ENCODE results near the gene ALPK3.
"Not testable (repeated sequence)": the region's sequence is repeated elsewhere in the genome, so short reads cannot be mapped to it uniquely, and the experiment has no call there.

ALPK3 gene

DNA sequence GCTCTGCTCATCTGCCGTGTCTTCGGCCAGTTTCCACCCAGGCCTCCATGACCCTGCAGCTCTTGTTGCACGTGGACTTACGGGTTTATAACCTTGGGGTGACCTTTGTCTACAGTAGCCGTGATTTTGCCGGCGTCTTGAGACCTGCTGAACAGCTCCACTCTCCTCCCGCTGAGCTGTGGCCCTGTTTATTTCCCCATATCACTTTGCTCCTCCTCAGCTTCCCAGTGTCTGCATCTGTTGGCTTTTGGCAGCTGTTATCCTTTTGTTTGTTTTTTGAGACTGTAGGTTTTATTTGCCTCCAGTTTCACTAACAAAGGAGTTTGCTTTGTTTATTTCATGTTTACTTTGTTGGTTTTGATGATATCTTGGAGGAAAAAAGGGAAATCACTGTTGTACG, 38.0 kb downstream of the ALPK3 start:
- DNase-seq = no peak

DNA sequence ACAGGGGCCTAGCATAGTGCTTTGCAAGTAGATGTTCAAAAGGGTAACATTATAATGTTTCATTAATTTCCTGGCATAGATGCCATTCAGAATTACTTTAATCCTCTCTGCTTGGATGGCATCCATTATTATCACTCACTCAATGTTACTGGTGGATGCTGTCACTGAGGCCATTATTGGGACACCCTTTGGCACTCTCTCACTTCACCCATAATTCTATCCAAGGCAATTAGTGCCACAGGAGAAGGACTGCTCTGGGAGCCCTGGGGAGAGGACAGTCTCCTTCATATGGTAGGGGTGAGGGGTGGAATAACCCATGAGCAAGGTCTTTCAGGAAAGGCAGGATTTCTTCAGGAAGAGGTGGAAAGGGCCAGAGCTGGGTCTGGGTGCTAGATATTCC, 38.6 kb downstream of the ALPK3 start:
- no peak for DNase-seq

DNA sequence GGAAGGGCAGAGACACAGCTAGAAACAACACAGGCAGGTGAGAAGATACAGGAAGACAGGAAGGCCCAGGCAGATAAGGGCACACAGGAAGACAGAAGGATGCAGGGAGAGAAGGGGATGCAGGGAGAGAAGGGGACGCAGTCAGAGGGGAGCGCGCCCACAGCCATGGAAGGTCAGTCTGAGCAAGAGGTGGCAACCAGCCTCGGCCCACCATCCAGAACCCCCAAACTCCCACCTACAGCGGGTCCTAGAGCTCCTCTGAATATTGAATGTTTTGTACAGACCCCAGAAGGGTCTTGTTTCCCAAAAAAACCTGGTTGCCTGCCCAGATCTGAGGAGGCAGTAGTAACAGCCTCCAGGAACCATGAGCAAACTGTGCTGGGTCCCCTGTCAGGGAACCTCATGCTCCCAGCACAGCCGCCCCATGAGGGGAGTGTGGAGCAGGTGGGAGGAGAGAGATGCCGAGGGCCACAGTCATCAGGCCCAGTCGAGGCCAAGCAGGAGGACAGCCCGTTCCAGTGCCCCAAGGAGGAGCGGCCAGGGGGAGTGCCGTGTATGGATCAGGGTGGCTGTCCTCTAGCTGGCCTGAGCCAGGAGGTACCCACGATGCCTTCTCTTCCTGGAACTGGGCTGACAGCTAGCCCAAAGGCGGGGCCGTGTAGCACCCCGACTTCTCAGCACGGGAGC, 39.7 kb downstream of the ALPK3 start:
- no peak for DNase-seq

DNA sequence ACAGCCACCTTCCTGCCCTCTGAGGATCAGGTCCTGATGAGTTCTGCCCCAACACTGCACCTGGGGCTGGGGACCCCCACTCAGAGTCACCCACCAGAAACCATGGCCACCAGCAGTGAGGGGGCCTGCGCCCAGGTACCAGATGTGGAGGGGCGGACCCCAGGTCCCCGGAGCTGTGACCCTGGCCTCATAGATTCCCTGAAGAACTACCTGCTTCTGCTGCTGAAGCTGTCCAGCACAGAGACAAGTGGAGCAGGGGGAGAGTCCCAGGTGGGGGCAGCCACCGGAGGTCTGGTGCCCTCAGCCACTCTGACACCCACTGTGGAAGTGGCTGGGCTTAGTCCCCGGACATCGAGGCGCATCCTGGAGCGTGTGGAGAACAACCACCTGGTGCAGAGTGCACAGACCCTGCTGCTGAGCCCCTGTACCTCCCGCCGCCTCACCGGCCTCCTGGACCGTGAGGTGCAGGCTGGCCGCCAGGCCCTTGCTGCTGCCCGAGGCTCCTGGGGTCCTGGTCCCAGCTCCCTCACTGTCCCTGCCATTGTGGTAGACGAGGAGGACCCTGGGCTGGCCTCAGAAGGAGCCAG, 40.4 kb downstream of the ALPK3 start:
- DNase-seq = no peak

DNA sequence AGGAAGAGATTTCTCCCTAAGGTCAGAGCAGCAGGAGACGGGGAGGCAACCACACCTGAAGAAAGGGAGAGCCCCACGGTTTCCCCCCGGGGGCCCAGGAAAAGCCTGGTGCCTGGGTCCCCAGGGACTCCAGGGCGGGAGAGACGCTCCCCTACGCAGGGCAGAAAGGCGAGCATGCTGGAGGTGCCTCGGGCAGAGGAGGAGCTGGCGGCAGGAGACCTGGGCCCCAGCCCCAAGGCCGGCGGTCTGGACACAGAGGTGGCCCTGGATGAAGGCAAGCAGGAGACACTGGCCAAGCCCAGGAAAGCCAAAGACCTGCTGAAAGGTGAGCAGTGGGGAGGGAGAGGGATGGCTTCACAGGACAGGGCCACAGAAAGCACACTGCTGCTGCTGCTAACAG, 41.1 kb downstream of the ALPK3 start:
- no peak for DNase-seq

DNA sequence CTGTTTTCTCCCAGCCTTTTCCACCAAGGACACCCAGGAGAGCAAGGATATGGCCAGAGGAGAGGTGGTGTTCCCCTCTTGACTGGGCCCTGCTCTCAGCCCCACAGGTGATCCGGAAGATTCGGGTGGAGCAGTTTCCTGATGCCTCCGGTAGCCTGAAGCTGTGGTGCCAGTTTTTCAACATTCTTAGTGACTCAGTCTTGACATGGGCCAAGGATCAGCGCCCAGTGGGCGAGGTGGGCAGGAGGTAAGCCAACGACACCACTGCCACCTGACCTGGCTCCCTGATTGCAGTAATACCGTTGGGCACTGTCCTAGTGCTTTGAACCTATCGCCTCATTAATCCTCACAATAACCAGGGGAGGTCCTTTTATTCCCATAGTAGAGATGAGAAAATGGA, 42.0 kb downstream of the ALPK3 start:
- no peak for DNase-seq

DNA sequence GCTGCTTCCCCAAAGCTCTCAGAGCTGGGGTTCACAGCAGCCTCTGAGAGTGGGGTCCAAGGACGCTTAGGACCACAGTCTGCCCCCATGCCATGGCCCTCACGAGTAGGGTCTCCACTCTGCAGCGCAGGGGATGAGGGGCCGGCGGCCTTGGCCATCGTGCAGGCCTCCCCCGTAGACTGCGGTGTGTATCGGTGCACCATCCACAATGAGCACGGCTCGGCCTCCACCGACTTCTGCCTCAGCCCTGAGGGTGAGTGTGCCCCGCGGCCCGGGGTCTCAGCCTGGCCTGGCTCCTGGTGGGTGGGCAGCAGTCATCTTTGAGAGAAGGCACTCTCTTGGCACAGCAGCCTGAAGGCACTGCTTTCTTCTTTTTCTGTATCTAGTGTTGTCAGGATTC, 42.5 kb downstream of the ALPK3 start:
- no peak for DNase-seq

DNA sequence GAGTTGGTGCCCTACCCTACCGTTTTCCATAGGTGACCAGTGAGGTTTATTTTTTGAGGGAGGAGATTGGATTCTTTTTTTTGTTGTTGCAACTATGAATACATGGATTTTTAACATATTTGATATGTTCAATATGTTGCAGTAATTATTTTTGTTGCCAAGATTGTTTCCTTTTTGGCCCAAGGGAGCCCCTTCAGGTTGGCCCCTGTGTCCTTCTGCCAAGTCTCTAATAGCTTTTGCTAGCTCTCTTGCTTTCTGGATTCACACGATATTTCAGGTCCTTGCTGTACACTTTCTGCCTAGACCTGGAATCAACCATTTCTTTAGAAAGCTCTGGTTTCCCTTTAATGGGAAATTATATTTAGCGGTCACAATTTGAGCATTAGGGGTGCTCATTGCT, 44.6 kb downstream of the ALPK3 start:
- DNase-seq = no peak

DNA sequence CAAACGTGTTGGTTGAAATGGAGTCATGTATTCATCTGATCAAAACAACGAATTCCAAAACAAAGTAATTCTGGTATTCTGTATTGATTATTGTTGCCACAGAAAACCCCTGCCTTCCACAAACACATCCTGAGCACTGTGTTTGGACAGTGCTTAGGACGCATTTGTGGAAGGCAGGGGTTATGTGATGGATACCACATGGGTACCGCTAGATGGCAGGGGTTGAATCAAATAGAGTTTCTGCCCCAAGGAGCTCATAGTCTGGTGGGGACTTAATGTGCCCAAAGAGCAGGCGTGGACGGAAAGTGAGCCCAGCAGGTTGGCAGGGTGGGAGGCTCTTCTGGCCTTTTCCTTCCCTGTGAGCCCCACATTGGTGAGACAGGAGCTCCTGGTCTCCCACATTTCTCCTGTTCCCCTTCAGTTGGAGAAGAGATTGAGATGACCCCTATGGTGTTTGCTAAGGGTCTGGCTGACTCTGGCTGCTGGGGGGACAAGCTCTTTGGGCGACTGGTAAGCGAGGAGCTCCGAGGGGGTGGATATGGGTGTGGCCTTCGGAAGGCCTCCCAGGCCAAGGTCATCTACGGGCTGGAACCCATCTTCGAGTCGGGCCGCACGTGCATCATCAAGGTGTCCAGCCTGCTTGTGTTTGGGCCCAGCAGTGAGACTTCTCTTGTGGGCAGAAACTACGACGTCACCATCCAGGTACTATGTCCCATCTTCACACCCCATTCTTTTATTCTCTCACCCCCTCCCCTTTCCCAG, 45.2 kb downstream of the ALPK3 start:
- DNase-seq = no peak

DNA sequence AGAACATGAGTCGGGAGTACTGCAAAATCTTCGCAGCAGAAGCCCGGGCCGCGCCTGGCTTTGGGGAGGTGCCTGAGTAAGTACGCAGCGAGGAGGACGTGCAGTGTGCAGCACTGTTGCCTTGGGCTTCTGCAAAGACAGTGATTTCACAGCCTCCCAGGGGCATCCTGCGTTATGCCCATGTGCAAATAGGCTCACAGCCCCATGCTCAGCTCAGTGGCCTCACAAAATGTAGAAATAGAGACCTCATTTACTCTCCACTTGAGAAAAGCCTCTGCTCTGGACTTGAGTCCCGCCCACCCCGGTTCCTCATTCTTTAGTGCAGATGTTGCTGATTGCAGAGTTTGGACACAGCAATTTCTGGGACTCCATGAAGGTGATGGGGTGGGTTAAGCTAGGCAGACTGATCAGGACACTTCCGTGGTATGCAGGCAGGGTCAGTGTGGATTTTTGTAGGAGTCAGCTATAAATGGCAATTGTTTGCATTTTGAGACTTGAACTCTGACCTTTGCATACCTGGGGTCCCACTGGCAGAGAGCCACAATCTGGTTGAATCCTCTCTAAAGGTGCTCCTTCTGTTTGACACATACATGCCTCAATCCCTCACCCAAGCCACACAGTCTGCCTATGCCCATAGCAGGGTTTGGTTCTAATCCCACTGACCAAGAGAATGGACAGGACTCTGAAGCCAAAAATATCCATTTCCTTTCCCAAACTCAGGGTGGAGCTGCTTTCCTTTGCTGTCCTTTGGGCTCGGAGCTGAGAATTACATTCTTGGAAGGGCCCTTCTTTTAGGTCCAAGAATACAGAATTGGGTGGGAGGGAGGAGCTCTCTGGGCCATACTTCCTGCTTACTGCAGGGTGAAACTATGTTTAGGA, 46.6 kb downstream of the ALPK3 start:
- no peak for DNase-seq

DNA sequence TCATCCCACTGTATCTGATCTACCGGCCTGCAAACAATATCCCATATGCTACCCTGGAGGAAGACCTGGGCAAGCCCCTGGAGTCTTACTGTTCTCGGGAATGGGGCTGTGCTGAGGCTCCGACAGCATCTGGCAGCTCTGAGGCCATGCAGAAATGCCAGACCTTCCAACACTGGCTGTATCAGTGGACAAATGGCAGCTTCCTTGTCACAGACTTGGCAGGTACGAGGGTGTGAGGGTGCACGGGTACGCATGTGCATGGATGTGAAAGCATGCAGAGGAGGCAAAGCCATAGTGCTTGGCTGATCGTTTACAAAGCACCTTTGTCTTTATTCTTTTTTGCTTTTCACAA, 47.3 kb downstream of the ALPK3 start:
- no peak for DNase-seq

DNA sequence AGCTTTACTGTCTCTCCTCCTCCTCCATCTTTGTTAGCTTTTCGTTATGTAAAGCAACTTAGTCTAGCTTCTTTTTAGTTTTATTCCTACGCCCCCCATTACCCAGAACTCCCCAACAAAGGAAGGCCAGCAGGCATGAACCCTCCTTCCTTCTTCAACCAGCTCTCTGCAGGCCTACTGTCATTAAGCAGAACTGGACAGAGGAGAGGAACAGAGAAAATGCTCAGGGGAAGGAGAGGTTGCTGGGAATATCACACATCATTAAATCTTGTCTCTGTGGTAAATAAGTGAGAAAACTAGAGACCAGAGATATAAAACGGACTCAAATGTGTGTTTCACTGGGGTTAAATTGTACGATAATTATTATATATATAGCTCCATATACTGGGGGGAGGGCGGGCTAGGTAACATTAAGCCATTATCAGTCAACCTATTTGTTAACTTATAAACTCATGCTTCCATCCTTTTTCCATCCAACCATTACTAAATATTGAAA, 48.0 kb downstream of the ALPK3 start:
- no peak for DNase-seq

DNA sequence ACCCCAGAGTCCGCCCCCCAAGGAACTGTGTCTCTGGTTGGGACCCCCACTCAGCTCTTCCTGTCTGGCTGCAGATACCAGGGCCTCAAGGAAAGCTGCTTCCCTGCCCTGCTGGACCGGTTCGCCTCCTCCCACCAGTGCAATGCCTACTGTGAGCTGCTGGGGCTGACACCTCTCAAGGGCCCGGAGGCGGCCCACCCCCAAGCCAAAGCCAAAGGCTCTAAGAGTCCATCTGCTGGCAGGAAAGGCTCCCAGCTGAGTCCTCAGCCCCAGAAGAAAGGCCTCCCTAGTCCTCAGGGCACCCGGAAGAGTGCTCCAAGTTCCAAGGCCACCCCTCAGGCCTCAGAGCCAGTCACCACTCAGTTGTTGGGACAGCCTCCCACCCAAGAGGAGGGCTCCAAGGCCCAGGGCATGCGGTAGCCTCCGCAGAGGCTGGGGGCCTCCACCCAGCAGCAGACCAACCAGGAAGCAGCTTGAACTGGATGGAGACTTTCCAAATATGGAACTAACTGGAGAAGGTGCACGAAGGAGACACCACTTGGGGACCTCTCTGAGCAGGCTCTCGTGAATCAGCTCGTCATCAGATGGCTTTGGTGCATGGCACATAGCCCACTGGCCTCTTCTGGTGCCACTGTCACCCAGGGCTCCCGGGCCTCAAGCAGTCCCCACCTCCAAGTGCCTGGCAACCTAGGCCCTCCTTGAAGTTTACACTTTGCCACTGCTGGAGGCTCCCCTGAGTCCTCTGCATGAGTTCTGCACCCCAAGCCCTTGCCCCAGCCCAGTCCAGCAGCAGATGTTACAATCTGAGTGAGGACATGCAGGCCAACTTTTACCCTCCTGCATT, 51.1 kb downstream of the ALPK3 start:
- no peak for DNase-seq

DNA sequence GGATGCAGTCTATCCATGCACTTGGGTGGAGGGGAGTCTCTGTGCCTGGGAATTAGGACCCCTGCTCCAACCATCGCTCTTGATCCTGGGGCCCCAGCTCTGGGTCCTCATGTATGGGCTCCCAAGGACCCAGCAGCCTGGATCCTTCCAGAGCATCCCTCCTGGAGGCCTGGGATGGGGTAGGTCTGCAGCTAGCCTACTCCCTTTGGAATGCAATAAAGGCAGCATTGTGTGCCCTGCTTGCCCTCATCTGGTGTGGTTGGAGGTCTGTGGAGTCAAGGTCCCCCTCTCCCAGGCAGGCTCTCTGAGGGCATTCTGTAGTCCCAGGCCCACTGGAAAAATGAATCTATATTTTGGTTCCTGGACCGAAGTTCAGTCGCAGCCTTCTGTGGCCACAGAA, 52.4 kb downstream of the ALPK3 start:
- DNase-seq = no peak

DNA sequence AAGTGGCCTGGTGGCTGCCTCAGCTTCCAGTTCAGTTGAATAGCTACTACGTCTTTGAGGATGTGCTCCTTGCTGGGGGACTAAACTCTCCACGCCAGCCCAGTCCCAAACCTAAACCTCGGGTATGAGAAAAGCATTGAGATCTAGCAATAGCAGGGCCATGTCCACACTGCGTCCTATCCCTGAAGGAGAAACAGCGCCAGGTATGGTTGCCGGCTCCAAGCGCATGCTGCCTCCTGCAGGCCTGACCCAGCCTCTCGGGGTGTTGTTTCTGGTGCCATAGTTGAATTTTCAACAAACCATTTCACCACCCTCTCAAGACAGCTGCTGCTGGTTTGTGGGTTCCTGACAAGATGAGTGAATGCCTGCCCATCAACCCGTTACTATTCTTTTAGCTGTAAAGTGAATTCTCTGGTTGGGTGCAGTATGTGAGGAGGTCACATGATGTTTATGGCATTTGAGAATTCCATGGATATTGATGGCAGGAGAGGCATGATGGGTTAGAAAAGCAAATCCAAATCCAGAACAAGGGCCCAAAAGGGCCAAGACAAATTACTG, 54.4 kb downstream of the ALPK3 start:
- no peak for DNase-seq

DNA sequence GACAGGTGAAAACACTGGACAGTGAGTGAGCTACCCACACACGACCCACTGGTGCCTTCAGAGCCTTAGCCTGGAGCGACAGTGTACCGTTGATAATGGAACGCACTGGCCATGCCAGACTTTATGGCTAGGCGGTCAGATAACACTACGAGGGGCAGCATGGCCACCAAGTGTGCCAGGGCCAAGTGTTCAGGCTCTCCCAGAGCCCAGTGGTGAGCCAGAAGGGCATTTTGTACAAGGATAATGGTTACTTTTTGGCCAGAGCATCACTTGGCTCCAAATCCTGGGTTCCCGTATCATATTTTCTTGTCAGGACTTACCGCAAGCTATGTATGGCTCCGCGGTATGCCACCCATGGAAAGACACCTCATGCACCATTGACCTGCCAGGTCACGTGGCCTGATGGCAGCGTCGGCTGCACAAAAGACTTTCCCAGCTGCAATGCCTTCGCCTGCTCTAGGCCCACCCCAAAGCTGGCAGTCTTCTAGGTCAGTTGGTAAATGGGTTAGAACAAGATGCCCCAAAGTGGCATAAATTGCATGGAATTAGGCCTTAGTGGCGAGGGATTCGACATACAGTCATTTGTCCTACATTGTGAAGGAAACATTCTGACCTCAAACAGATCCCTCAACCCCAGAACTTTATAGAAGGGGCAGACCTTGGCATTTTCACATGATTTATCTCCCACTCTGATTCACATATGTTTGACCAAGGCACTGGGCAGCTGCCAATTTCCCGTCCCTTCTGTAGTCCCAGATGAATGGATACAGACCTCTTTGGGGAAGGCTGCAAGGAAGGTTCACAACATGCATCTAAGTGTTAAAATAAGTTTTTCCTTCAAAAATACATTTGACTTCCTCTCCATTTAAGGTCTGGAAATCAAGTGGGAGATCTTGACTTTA, 55.1 kb downstream of the ALPK3 start:
- no peak for DNase-seq

DNA sequence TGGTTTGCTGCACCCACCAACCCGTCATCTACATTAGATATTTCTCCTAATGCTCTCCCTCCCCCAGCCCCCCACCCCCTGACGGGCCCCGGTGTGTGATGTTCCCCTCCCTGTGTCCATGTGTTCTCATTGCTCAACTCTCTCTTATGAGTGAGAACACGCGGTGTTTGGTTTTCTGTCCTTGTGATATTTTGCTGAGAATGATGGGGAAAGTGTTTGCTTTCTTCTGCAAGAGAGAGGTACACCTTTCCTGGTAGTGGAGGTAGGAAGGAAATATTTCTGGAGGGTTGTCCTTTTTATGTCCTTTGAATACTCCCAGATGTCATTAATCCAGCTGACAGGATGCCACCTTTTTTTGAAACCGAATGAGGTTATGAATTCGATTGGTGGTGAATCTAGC, 56.8 kb downstream of the ALPK3 start:
- no peak for DNase-seq

DNA sequence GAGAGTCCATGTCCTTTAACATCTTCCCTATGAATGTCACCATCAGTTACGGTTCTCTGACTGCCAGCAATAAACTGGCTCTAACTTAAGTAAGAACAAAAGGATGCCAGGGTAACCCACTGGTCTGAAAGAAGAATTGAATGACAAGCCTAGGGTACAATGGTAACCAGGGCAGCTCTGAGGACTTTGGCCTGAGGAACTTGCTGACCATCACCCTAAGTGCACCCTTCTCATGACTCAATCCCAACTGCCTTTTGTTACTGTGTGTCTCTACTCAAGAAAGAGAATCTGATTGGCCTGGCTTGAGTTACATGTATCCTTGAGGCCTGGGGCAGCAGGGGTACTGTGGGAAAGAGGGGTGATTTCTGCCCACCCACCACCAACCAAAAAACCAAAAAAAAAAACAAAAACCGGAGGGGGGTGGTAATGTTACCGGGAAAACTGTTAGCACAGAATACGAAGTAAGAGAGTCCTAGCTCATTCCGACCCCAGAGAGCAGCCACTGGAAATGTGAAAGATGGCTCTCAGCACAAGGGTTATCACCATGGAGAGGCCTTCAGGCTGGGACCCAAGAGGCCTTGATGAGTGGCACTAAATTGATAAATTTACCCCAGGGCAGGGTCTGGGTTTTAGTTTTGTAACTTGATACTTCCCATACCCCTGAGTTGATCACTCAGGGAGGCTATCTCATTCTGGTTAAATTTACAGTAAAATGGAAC, 58.0 kb downstream of the ALPK3 start:
- no peak for DNase-seq

DNA sequence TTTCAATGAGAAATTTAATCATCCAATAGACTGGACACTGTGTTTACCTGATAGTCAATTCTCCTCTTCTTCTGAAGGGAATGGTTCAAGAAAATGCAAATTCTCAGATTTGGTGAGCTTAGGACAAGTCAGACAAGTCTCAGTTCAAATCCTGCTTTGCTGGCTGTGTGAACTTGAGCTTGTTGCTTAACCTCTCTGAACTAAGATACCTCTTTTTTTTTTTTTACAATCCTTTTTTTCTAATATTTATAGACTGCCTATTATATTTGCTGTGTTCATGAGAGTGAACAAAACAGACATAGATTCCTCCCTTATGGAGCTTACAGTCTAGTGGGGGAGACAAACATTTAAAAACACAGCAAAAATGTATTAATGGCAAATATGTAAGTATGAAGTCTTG, 59.1 kb downstream of the ALPK3 start:
- no peak for DNase-seq

DNA sequence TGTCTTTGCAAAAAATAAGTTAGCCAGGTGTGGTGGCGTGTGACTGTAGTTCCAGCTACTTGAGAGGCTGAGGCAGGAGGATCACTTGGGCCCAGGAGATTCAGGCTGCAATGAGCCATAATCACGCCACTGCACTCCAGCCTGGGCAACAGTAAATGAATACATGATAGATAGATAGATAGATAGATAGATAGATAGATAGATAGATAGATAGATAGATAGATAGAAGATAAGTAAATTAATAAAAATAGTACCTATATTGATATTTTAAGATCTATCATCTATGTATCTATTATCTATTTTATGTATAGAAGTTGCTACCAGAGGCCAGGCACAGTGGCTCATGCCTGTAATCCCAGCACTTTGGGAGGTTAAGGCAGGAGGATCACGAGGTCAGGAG, 60.5 kb downstream of the ALPK3 start:
- DNase-seq = not testable (repeated sequence)
